Posterior cingulate gyrus (tissue), 11 donors: ENCODE data around the gene PRR3.

Experiments used
- DNase-seq, 10 donors: peaks; one replicate each; pipeline versions ENCODE4 v3.0.0 to v3.0.0-alpha.2; 2020 to 2021; ENCODE audit warnings: mixed read lengths in 3 of 10
- intact Hi-C: fragments of 100-400 bp; cut with DNase I; formaldehyde crosslinking; loops from one replicate; pipeline ENCODE4 v1.15.1; 2023

PRR3 gene

GRCh38 chr6:30533460-30534294 lies 23.4 kb upstream of the PRR3 start:
- intact Hi-C loops = no loop called here

GRCh38 chr6:30537931-30538330 lies 19.2 kb upstream of the PRR3 start:
- intact Hi-C loops = no loop called here
- DNase-seq = no peak

More at GRCh38 chr6:30533460-30534294, 23.4 kb upstream of the PRR3 start:
- no peak for DNase-seq

GRCh38 chr6:30541515-30542403 lies 15.3 kb upstream of the PRR3 start:
- intact Hi-C loops = no loop called here
- peak; percentile 59 to 96 (median 76) for DNase-seq

GRCh38 chr6:30542404-30542725 lies 14.7 kb upstream of the PRR3 start:
- intact Hi-C loops = no loop called here
- no peak for DNase-seq

GRCh38 chr6:30542915-30543314 lies 14.2 kb upstream of the PRR3 start:
- intact Hi-C loops = no loop called here
- no peak for DNase-seq

GRCh38 chr6:30543821-30544220 lies 13.3 kb upstream of the PRR3 start:
- DNase-seq = no peak
- intact Hi-C loops = loop anchor here (2.0 kb wide), 1 partner anchor 61 kb away; no protein-coding TSS in a partner anchor

GRCh38 chr6:30544666-30545272 lies 12.3 kb upstream of the PRR3 start:
- DNase-seq = no peak
- intact Hi-C loops = loop anchor here (2.0 kb wide), 1 partner anchor 62 kb away; no protein-coding TSS in a partner anchor

GRCh38 chr6:30547454-30547853 lies 9.6 kb upstream of the PRR3 start:
- intact Hi-C loops = no loop called here

GRCh38 chr6:30548375-30548774 lies 8.7 kb upstream of the PRR3 start:
- intact Hi-C loops = no loop called here

More at GRCh38 chr6:30547454-30547853, 9.6 kb upstream of the PRR3 start:
- DNase-seq = no peak

GRCh38 chr6:30554404-30554803 lies 2.7 kb upstream of the PRR3 start:
- peak in 1 of 10 donors; percentile 3 for DNase-seq
- intact Hi-C loops = no loop called here

More at GRCh38 chr6:30548375-30548774, 8.7 kb upstream of the PRR3 start:
- DNase-seq = peak in 1 of 10 donors; percentile 25

- intact Hi-C loops = no loop called here
- peak; percentile 17 to 91 (median 48) for DNase-seq
Measured at GRCh38 chr6:30554962-30555815, 1.9 kb upstream of the PRR3 start.

GRCh38 chr6:30555816-30556065 lies 1.4 kb upstream of the PRR3 start:
- intact Hi-C loops = no loop called here
- DNase-seq = peak in 1 of 10 donors; percentile 84

GRCh38 chr6:30556066-30556905 lies 809 bp upstream of the PRR3 start, which contains the start of gene GNL1:
GNL1 (minus strand) TSS chr6:30556489; CDS start chr6:30556203, 286 bp downstream.
- peak; percentile 80 to 98 (median 90) for DNase-seq
- intact Hi-C loops = no loop called here

- DNase-seq = no peak
- intact Hi-C loops = loop anchor here (1.0 kb wide), 1 partner anchor 14 kb away; the partner anchor contains the start of gene ABCF1
Measured at GRCh38 chr6:30557683-30557981, 537 bp downstream of the PRR3 start.

GRCh38 chr6:30560930-30561329 lies 3.8 kb downstream of the PRR3 start:
- intact Hi-C loops = no loop called here
- no peak for DNase-seq

- intact Hi-C loops = no loop called here
- peak in 1 of 10 donors; percentile 33 for DNase-seq
Measured at GRCh38 chr6:30562470-30563425, 5.7 kb downstream of the PRR3 start.

- no peak for DNase-seq
- intact Hi-C loops = no loop called here
Measured at GRCh38 chr6:30564114-30564513, 7.0 kb downstream of the PRR3 start.

GRCh38 chr6:30565772-30566171 lies 8.7 kb downstream of the PRR3 start:
- peak in 1 of 10 donors; percentile 31 for DNase-seq
- intact Hi-C loops = no loop called here
